GM12878 (cell line): ENCODE results near the gene GRM1. TPM values are rescaled to one million over a fixed set of nuclear protein-coding genes. Genes with fewer than 3 reads are reported as not detected.

ENCODE experiments used
- polyA plus RNA-seq, 11 experiments: library from polyadenylated mRNA; depleted of rRNA in 4 of 11; unstranded in 6 of 11; stranded (reverse) in 5 of 11; fragments of >200 nt; fragmentation: Nextera tagmentation in 4 of 11; fragmentation: Illumina TruSeq in 1 of 11; extraction: Ambion mirVana in 4 of 11; extraction: Trizol in 1 of 11; gene quantifications; 1 replicate in 1 of 11; 2 replicates in 10 of 11; pipeline versions ENCODE4 v1.2.1 to v1.2.3, GENCODE V29; 2011 to 2016; ENCODE audit warnings: inconsistent platforms in 2 of 11, missing spikeins in 2 of 11, low read depth in 1 of 11
- small RNA-seq: library from RNA; depleted of rRNA; stranded (forward); fragments of <200 nt; gene quantifications from one replicate; pipeline ENCODE3, GENCODE V24; 2014
- total RNA-seq, 4 experiments: library from RNA; depleted of rRNA in 3 of 4; stranded (reverse); fragments of >200 nt in 3 of 4; fragmentation: Illumina TruSeq in 1 of 4; extraction: Trizol in 1 of 4; gene quantifications; 2 replicates each; pipeline versions ENCODE4 v1.2.1 to v1.2.3, GENCODE V29; 2013 to 2021

The GRM1 gene
- total and polyA plus RNA-seq, 10 of the 15 experiments (the other 5 are each of a cell fraction or from before 2014, with no cell fraction given), result 0.04 TPM; not detected in 9

Small RNAs within 50 kb of the gene (small RNA-seq; reads per million reads assigned to genes)
- not detected for gene RNA5SP222

Other genes with a start within 250 kb of the GRM1 start
- gene FBXO30, start 214.3 kb upstream of the GRM1 start, total RNA-seq (2014; rRNA removed), result 5.3 and 6.6 TPM in 2 replicates
- 4.4 and 5.2 TPM in 2 replicates for gene FBXO30, start 214.3 kb upstream of the GRM1 start, total RNA-seq (2014; rRNA removed; fragmentation: Illumina TruSeq; extraction: Trizol)
- gene FBXO30, start 214.3 kb upstream of the GRM1 start, total RNA-seq (2021), result 6.9 and 7.2 TPM in 2 replicates
- gene FBXO30, start 214.3 kb upstream of the GRM1 start, polyA plus RNA-seq (2011; rRNA removed), result 5.3 and 7.3 TPM in 2 replicates
- gene FBXO30, start 214.3 kb upstream of the GRM1 start, polyA plus RNA-seq (2014; fragmentation: Illumina TruSeq; extraction: Trizol), result 5.9 and 7.1 TPM in 2 replicates
- gene FBXO30, start 214.3 kb upstream of the GRM1 start, polyA plus RNA-seq (2014; fragmentation: Nextera tagmentation; extraction: Ambion mirVana), result 1 to 10 TPM; 1.7 to 1.9 TPM
- gene FBXO30, start 214.3 kb upstream of the GRM1 start, polyA plus RNA-seq (2014; rRNA removed), result 3.0 and 3.8 TPM in 2 replicates
- 1 to 10 TPM; 5.3 to 5.7 TPM for gene FBXO30, start 214.3 kb upstream of the GRM1 start, polyA plus RNA-seq (2016; fragmentation: Nextera tagmentation; extraction: Ambion mirVana)
- 12.4 and 16.9 TPM in 2 replicates for gene SHPRH, start 64.7 kb upstream of the GRM1 start, total RNA-seq (2014; rRNA removed)
- gene SHPRH, start 64.7 kb upstream of the GRM1 start, total RNA-seq (2014; rRNA removed; fragmentation: Illumina TruSeq; extraction: Trizol), result 20.5 and 20.7 TPM in 2 replicates
- gene SHPRH, start 64.7 kb upstream of the GRM1 start, total RNA-seq (2021), result 11.4 and 13.4 TPM in 2 replicates
- gene SHPRH, start 64.7 kb upstream of the GRM1 start, polyA plus RNA-seq (2011; rRNA removed), result 13.9 and 21.3 TPM in 2 replicates
- gene SHPRH, start 64.7 kb upstream of the GRM1 start, polyA plus RNA-seq (2014; fragmentation: Illumina TruSeq; extraction: Trizol), result 10.7 and 13.8 TPM in 2 replicates
- 1 to 10 TPM; 2.3 to 4.6 TPM for gene SHPRH, start 64.7 kb upstream of the GRM1 start, polyA plus RNA-seq (2014; fragmentation: Nextera tagmentation; extraction: Ambion mirVana)
- gene SHPRH, start 64.7 kb upstream of the GRM1 start, polyA plus RNA-seq (2014; rRNA removed), result 6.6 and 9.2 TPM in 2 replicates
- gene SHPRH, start 64.7 kb upstream of the GRM1 start, polyA plus RNA-seq (2016; fragmentation: Nextera tagmentation; extraction: Ambion mirVana), result 10 to 100 TPM; 12.7 to 13.0 TPM